K562 (cell line): Measurements from ENCODE around the gene TEKT4.

Experiments used
- JUN ChIP-seq, 2 experiments: sonication (generic) in 1 of 2; formaldehyde crosslinking in 1 of 2; IDR thresholded peaks; 2 replicates each; pipeline versions ENCODE4 v1.6.1 to v1.8.0; 2012 to 2022; ENCODE audit warnings: borderline replicate concordance in 2 of 2, mild to moderate bottlenecking in 2 of 2, improper control_type of control experiment in 1 of 2, low read depth in 1 of 2, low read length in 1 of 2, missing genetic modification reagents in 1 of 2
- PHF8 ChIP-seq: fragments of 200-600 bp; sonication (generic); IDR thresholded peaks from 2 replicates; pipeline ENCODE4 v1.6.1; 2012; ENCODE audit warnings: mixed run types, mild to moderate bottlenecking, inconsistent platforms, low read length, moderate library complexity, borderline replicate concordance
- ZNF384 ChIP-seq: IDR thresholded peaks from 2 replicates; pipeline ENCODE4 v1.6.1; 2012; ENCODE audit warnings: low read depth, low read length, improper control_type of control experiment
- TF ChIP-seq, protein P1 (sequence below), 3 experiments: IDR thresholded peaks in 2 of 3; conservative IDR thresholded peaks in 1 of 3; 2 replicates each; pipeline ENCODE4 v1.5.1; 2011 to 2012; ENCODE audit warnings: low read length in 3 of 3, mild to moderate bottlenecking in 3 of 3, control low read depth in 2 of 3, improper control_type of control experiment in 1 of 3, inconsistent platforms in 1 of 3, low read depth in 1 of 3, mixed read lengths in 1 of 3, moderate library complexity in 1 of 3; ENCODE audit not compliant: insufficient read depth in 2 of 3
- TF ChIP-seq, protein P2 (sequence below): fragments of 250-450 bp; sonication (Bioruptor Pico); IDR thresholded peaks from 2 replicates; pipeline ENCODE4 v1.8.0; 2022; ENCODE audit warnings: moderate library complexity, mild to moderate bottlenecking, inconsistent platforms

DNA sequence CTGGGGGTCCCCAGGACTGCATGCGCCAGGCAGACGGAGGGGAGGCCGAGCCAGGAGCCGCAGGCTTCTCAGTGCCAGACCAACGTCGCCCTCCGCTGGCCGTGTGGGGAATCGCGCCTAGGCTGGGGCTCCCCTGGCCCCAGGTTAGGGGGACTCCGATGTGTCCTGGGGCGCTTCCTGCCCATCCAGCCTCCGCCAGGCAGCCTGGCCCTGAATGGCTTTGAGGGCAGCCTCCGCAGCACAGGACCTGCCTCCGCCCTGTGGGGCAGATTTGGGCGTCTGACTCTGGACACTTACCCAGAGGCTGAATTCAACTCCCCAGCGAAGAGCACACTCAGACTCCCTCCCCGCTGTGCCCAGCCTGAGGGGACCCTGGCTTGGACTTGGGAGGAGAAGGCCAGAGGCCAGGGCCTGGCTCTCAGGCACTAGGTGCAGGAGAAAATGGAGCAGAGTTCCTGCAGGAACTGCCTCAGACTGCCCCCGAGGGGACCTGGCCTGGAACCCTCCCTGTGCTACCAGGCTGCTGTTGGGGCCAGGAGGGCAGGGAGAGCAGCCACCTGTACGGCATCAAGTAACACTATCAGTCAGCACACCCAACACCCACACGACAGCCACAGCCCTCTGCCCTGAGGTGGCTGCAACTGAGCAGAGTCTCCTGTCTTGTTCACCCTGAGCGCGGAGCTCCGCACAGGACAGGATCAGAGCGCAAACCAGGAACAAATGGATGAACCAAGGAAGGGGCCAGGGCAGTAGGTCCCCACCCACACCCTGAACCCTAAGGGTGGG, 597 bp upstream of the TEKT4 start:
- TF ChIP-seq ZNF384 (no peak), JUN (IDR thresholded peaks at IDR 0.05; ENCODE audit: borderline replicate concordance, low read depth, low read length) (no peak), JUN (CRISPR knock-in tag; IDR thresholded peaks at IDR 0.05; ENCODE audit: borderline replicate concordance) (no peak), PHF8 (no peak)
- TF ChIP-seq, protein P1, sequence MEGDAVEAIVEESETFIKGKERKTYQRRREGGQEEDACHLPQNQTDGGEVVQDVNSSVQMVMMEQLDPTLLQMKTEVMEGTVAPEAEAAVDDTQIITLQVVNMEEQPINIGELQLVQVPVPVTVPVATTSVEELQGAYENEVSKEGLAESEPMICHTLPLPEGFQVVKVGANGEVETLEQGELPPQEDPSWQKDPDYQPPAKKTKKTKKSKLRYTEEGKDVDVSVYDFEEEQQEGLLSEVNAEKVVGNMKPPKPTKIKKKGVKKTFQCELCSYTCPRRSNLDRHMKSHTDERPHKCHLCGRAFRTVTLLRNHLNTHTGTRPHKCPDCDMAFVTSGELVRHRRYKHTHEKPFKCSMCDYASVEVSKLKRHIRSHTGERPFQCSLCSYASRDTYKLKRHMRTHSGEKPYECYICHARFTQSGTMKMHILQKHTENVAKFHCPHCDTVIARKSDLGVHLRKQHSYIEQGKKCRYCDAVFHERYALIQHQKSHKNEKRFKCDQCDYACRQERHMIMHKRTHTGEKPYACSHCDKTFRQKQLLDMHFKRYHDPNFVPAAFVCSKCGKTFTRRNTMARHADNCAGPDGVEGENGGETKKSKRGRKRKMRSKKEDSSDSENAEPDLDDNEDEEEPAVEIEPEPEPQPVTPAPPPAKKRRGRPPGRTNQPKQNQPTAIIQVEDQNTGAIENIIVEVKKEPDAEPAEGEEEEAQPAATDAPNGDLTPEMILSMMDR (IDR thresholded peaks at IDR 0.05 in 2 of 3, conservative IDR thresholded peaks at IDR 0.05 in 1 of 3; ENCODE audit: insufficient read depth in 2 of 3, low read depth in 1 of 3, low read length in 3 of 3) = peak; percentile 57 to 75 (median 70)
- TF ChIP-seq, protein P2, sequence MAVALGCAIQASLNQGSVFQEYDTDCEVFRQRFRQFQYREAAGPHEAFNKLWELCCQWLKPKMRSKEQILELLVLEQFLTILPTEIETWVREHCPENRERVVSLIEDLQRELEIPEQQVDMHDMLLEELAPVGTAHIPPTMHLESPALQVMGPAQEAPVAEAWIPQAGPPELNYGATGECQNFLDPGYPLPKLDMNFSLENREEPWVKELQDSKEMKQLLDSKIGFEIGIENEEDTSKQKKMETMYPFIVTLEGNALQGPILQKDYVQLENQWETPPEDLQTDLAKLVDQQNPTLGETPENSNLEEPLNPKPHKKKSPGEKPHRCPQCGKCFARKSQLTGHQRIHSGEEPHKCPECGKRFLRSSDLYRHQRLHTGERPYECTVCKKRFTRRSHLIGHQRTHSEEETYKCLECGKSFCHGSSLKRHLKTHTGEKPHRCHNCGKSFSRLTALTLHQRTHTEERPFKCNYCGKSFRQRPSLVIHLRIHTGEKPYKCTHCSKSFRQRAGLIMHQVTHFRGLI = no peak
